Measurements from ENCODE around the gene ADCY1.

ADCY1 gene

GRCh38 chr7:45569290-45569685 is 4.9 kb upstream of the ADCY1 start:
- Histone ChIP-seq H3K9me3 (ENCODE audit: control insufficient read depth, insufficient read depth, low read length) (no peaks in the 10 kb centered on the region), H3K36me3 (ENCODE audit: insufficient read depth, low read length) (no peaks in the 10 kb centered on the region), H3K4me1 (ENCODE audit: insufficient read depth, low read length) (no peaks in the 10 kb centered on the region), H3K9ac (ENCODE audit: low read depth, low read length) (no peak overlapping the region)

- Histone ChIP-seq H3K9ac (ENCODE audit: low read depth, low read length) (no peak overlapping the region), H3K4me1 (ENCODE audit: insufficient read depth, low read length) (no peaks in the 10 kb centered on the region), H3K36me3 (ENCODE audit: insufficient read depth, low read length) (no peaks in the 10 kb centered on the region), H3K9me3 (ENCODE audit: control insufficient read depth, insufficient read depth, low read length) (no peaks in the 10 kb centered on the region)
Measured at GRCh38 chr7:45570797-45571196, 3.4 kb upstream of the ADCY1 start.

- Histone ChIP-seq H3K4me1 (ENCODE audit: insufficient read depth, low read length) (peaks cover 4% of the 10 kb centered on the region; the same call in 1 of the 2 replicates), H3K36me3 (ENCODE audit: insufficient read depth, low read length) (no peaks in the 10 kb centered on the region), H3K9ac (ENCODE audit: low read depth, low read length) (peak overlapping the region; percentile 52; the same call in 1 of the 2 replicates), H3K9me3 (ENCODE audit: control insufficient read depth, insufficient read depth, low read length) (no peaks in the 10 kb centered on the region)
Measured at GRCh38 chr7:45573204-45573603, 964 bp upstream of the ADCY1 start.

GRCh38 chr7:45574416-45574668 is 174 bp downstream of the ADCY1 start:
- no peaks in the 10 kb centered on the region for H3K9me3 ChIP-seq (ENCODE audit: control insufficient read depth, insufficient read depth, low read length)
- H3K4me1 ChIP-seq (ENCODE audit: insufficient read depth, low read length), result peaks cover 8% of the 10 kb centered on the region
- no peaks in the 10 kb centered on the region for H3K36me3 ChIP-seq (ENCODE audit: insufficient read depth, low read length)
- peak overlapping the region; percentile 81 for H3K9ac ChIP-seq (ENCODE audit: low read depth, low read length)

- peaks cover 11% of the 10 kb centered on the region for H3K4me1 ChIP-seq (ENCODE audit: insufficient read depth, low read length)
- no peaks in the 10 kb centered on the region for H3K36me3 ChIP-seq (ENCODE audit: insufficient read depth, low read length)
- peak overlapping the region; percentile 81 for H3K9ac ChIP-seq (ENCODE audit: low read depth, low read length)
- no peaks in the 10 kb centered on the region for H3K9me3 ChIP-seq (ENCODE audit: control insufficient read depth, insufficient read depth, low read length)
Measured at GRCh38 chr7:45574669-45575500, 717 bp downstream of the ADCY1 start.

GRCh38 chr7:45575501-45576248 is 1.5 kb downstream of the ADCY1 start:
- Histone ChIP-seq H3K36me3 (ENCODE audit: insufficient read depth, low read length) (no peaks in the 10 kb centered on the region), H3K4me1 (ENCODE audit: insufficient read depth, low read length) (peaks cover 11% of the 10 kb centered on the region), H3K9ac (ENCODE audit: low read depth, low read length) (peak overlapping the region; percentile 81; the same call in 1 of the 2 replicates), H3K9me3 (ENCODE audit: control insufficient read depth, insufficient read depth, low read length) (no peaks in the 10 kb centered on the region)

- H3K36me3 ChIP-seq (ENCODE audit: insufficient read depth, low read length), result no peaks in the 10 kb centered on the region
- no peaks in the 10 kb centered on the region for H3K9me3 ChIP-seq (ENCODE audit: control insufficient read depth, insufficient read depth, low read length)
- no peak overlapping the region for H3K9ac ChIP-seq (ENCODE audit: low read depth, low read length)
- H3K4me1 ChIP-seq (ENCODE audit: insufficient read depth, low read length), result peaks cover 11% of the 10 kb centered on the region
Measured at GRCh38 chr7:45576249-45576929, 2.2 kb downstream of the ADCY1 start.

- Histone ChIP-seq H3K9ac (ENCODE audit: low read depth, low read length) (no peak overlapping the region), H3K36me3 (ENCODE audit: insufficient read depth, low read length) (no peaks in the 10 kb centered on the region), H3K9me3 (ENCODE audit: control insufficient read depth, insufficient read depth, low read length) (no peaks in the 10 kb centered on the region), H3K4me1 (ENCODE audit: insufficient read depth, low read length) (peaks cover 24% of the 10 kb centered on the region)
Measured at GRCh38 chr7:45578022-45578421, 3.9 kb downstream of the ADCY1 start.

GRCh38 chr7:45578467-45578866 is 4.3 kb downstream of the ADCY1 start:
- Histone ChIP-seq H3K9me3 (ENCODE audit: control insufficient read depth, insufficient read depth, low read length) (no peaks in the 10 kb centered on the region), H3K9ac (ENCODE audit: low read depth, low read length) (no peak overlapping the region), H3K36me3 (ENCODE audit: insufficient read depth, low read length) (no peaks in the 10 kb centered on the region), H3K4me1 (ENCODE audit: insufficient read depth, low read length) (peaks cover 28% of the 10 kb centered on the region)

GRCh38 chr7:45579391-45579801 is 5.2 kb downstream of the ADCY1 start:
- Histone ChIP-seq H3K4me1 (ENCODE audit: insufficient read depth, low read length) (peaks cover 30% of the 10 kb centered on the region), H3K9me3 (ENCODE audit: control insufficient read depth, insufficient read depth, low read length) (no peaks in the 10 kb centered on the region), H3K36me3 (ENCODE audit: insufficient read depth, low read length) (no peaks in the 10 kb centered on the region), H3K9ac (ENCODE audit: low read depth, low read length) (no peak overlapping the region)

- Histone ChIP-seq H3K4me1 (ENCODE audit: insufficient read depth, low read length) (peaks cover 30% of the 10 kb centered on the region), H3K36me3 (ENCODE audit: insufficient read depth, low read length) (no peaks in the 10 kb centered on the region), H3K9ac (ENCODE audit: low read depth, low read length) (no peak overlapping the region), H3K9me3 (ENCODE audit: control insufficient read depth, insufficient read depth, low read length) (no peaks in the 10 kb centered on the region)
Measured at GRCh38 chr7:45580053-45580872, 6.1 kb downstream of the ADCY1 start.

- Histone ChIP-seq H3K9ac (ENCODE audit: low read depth, low read length) (no peak overlapping the region), H3K36me3 (ENCODE audit: insufficient read depth, low read length) (no peaks in the 10 kb centered on the region), H3K4me1 (ENCODE audit: insufficient read depth, low read length) (peaks cover 30% of the 10 kb centered on the region), H3K9me3 (ENCODE audit: control insufficient read depth, insufficient read depth, low read length) (no peaks in the 10 kb centered on the region)
Measured at GRCh38 chr7:45581271-45581780, 7.2 kb downstream of the ADCY1 start.

GRCh38 chr7:45582136-45582749 is 8.1 kb downstream of the ADCY1 start:
- H3K9me3 ChIP-seq (ENCODE audit: control insufficient read depth, insufficient read depth, low read length), result no peaks in the 10 kb centered on the region

More at GRCh38 chr7:45582136-45582749, 8.1 kb downstream of the ADCY1 start:
- H3K4me1 ChIP-seq (ENCODE audit: insufficient read depth, low read length), result peaks cover 30% of the 10 kb centered on the region
- H3K9ac ChIP-seq (ENCODE audit: low read depth, low read length), result no peak overlapping the region
- no peaks in the 10 kb centered on the region for H3K36me3 ChIP-seq (ENCODE audit: insufficient read depth, low read length)
